Thyroid gland (tissue), 4 donors: ENCODE data around the gene BRIP1.

Experiments
- POLR2A ChIP-seq, 2 donors: fragments of 450-650 bp; IDR thresholded peaks; one replicate each; pipeline ENCODE4 v1.6.1; 2017; ENCODE audit warnings: antibody characterized with exemption in 2 of 2, mild to moderate bottlenecking in 2 of 2, moderate library complexity in 1 of 2
- TF ChIP-seq, protein P1 (sequence below), 6 experiments: fragments of 200-600 bp in 3 of 6; fragments of 450-650 bp in 3 of 6; sonication (generic) in 3 of 6; IDR thresholded peaks; one replicate each; pipeline ENCODE4 v1.5.1; 2016 to 2019; ENCODE audit warnings: antibody characterized with exemption in 6 of 6, mild to moderate bottlenecking in 2 of 6, inconsistent platforms in 1 of 6, moderate library complexity in 1 of 6

- TF ChIP-seq, protein P1, sequence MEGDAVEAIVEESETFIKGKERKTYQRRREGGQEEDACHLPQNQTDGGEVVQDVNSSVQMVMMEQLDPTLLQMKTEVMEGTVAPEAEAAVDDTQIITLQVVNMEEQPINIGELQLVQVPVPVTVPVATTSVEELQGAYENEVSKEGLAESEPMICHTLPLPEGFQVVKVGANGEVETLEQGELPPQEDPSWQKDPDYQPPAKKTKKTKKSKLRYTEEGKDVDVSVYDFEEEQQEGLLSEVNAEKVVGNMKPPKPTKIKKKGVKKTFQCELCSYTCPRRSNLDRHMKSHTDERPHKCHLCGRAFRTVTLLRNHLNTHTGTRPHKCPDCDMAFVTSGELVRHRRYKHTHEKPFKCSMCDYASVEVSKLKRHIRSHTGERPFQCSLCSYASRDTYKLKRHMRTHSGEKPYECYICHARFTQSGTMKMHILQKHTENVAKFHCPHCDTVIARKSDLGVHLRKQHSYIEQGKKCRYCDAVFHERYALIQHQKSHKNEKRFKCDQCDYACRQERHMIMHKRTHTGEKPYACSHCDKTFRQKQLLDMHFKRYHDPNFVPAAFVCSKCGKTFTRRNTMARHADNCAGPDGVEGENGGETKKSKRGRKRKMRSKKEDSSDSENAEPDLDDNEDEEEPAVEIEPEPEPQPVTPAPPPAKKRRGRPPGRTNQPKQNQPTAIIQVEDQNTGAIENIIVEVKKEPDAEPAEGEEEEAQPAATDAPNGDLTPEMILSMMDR (IDR thresholded peaks at IDR 0.05), result no peak
- TF ChIP-seq POLR2A (IDR thresholded peaks at IDR 0.05), result no peak
These were observed 129.3 kb downstream of the BRIP1 start for GRCh38 chr17:61734012-61734411.
